A673 (cell line): ENCODE measurements around the gene SDHA. TPM values are rescaled to one million over a fixed set of nuclear protein-coding genes. Genes with fewer than 3 reads are reported as not detected.
"Not testable (repeated sequence)": the region's sequence is repeated elsewhere in the genome, so short reads cannot be mapped to it uniquely, and the experiment has no call there.

Experiments
- BruUV-seq: library from RNA; stranded (reverse); fragments of 400-500 nt; replicated peaks from 2 replicates; lab custom pipeline; 2021; lab: Mats Ljungman, UMichigan
- CTCF ChIA-PET: fragments of 300-600 bp; sonication (Branson Sonifier 250); formaldehyde crosslinking; loops from one replicate; lab custom pipeline; 2022; ENCODE audit warnings: antibody characterized with exemption; lab: Charles Lee
- POLR2A ChIA-PET: fragments of 300-600 bp; sonication (Branson Sonifier 250); formaldehyde crosslinking; loops from one replicate; lab custom pipeline; 2022; ENCODE audit warnings: antibody characterized with exemption; ENCODE audit not compliant: low non-redundant PET; lab: Charles Lee
- DNase-seq: peaks from one replicate; pipeline ENCODE4 v3.0.0-alpha.2; 2015; ENCODE audit warnings: low spot score
- H3K27ac ChIP-seq: fragments of 200-600 bp; sonication (generic); 2 replicates; pipeline ENCODE4 v1.5.1; 2016; ENCODE audit warnings: mixed run types, low read depth, mild to moderate bottlenecking, mixed read lengths, antibody characterized with exemption, low read length; ENCODE audit not compliant: poor library complexity, severe bottlenecking
- H3K27me3 ChIP-seq: fragments of 200-600 bp; sonication (generic); replicated peaks from 2 replicates; pipeline ENCODE4 v1.6.1; 2017; ENCODE audit warnings: mixed run types, low read depth, mild to moderate bottlenecking, mixed read lengths, antibody characterized with exemption, low read length; ENCODE audit not compliant: insufficient read depth, poor library complexity
- H3K36me3 ChIP-seq: fragments of 200-600 bp; sonication (generic); 2 replicates; pipeline ENCODE4 v1.6.1; 2016; ENCODE audit warnings: mixed run types, mild to moderate bottlenecking, mixed read lengths, antibody characterized with exemption, low read length; ENCODE audit not compliant: insufficient read depth, poor library complexity, severe bottlenecking
- H3K4me1 ChIP-seq: fragments of 200-600 bp; sonication (generic); 2 replicates; pipeline ENCODE4 v1.6.1; 2017; ENCODE audit warnings: mixed run types, mild to moderate bottlenecking, mixed read lengths, antibody characterized with exemption, low read length; ENCODE audit not compliant: insufficient read depth, poor library complexity, severe bottlenecking
- H3K4me3 ChIP-seq: fragments of 200-600 bp; sonication (generic); 2 replicates; pipeline ENCODE4 v1.5.1; 2016; ENCODE audit warnings: low read depth, mixed run types, mild to moderate bottlenecking, mixed read lengths, low read length; ENCODE audit not compliant: poor library complexity, severe bottlenecking
- H3K9me3 ChIP-seq: fragments of 200-600 bp; sonication (generic); 2 replicates; pipeline ENCODE4 v1.6.1; 2016; ENCODE audit warnings: mixed run types, low read depth, mild to moderate bottlenecking, mixed read lengths, antibody characterized with exemption, low read length; ENCODE audit not compliant: poor library complexity, severe bottlenecking
- CTCF ChIP-seq: fragments of 300-800, 200-600 bp; sonication (generic); conservative IDR thresholded peaks from 2 replicates; pipeline ENCODE4 v1.5.1; 2017; ENCODE audit warnings: low read depth, mild to moderate bottlenecking, antibody characterized with exemption, low read length, moderate library complexity, mixed read lengths
- EZH2 ChIP-seq: fragments of 200-600 bp; sonication (generic); IDR thresholded peaks from 2 replicates; pipeline ENCODE4 v1.6.1; 2017; ENCODE audit warnings: borderline replicate concordance, low read depth, mild to moderate bottlenecking, mixed read lengths, antibody characterized with exemption, low read length; ENCODE audit not compliant: poor library complexity, severe bottlenecking
- intact Hi-C: fragments of 100-400 bp; cut with micrococcal nuclease; formaldehyde crosslinking; loops from one replicate; pipeline ENCODE4 v1.10.0; 2022; ENCODE audit not compliant: unreplicated experiment
- total RNA-seq: library from RNA; stranded (reverse); gene quantifications from 2 replicates; pipeline ENCODE4 v1.2.3, GENCODE V29; 2021

SDHA gene
- total RNA-seq, 1 experiment from 2014 or later = 132 TPM

GRCh38 chr5:197031-197430 lies 21.1 kb upstream of the SDHA start:
- intact Hi-C loops = not testable (repeated sequence)

GRCh38 chr5:197892-198489 lies 20.1 kb upstream of the SDHA start:
- Histone ChIP-seq H3K9me3 (no peaks in the 10 kb centered on the region), H3K4me1 (no peaks in the 10 kb centered on the region), H3K36me3 (no peaks in the 10 kb centered on the region), H3K4me3 (no peak overlapping the region), H3K27ac (no peak overlapping the region), H3K27me3 (no peaks in the 10 kb centered on the region)
- TF ChIP-seq CTCF (no peak), EZH2 (no peak)
- POLR2A ChIA-PET = no interaction called here
- intact Hi-C loops = no loop called here
- DNase-seq = no peak
- CTCF ChIA-PET = interaction anchor here (0.6 kb wide), 1 partner anchor 274 kb away, joined by 9 read pairs; no protein-coding TSS in a partner anchor
- no TSS peak for BruUV-seq

More at GRCh38 chr5:197031-197430, 21.1 kb upstream of the SDHA start:
- H3K4me1 ChIP-seq, H3K27me3 ChIP-seq, H3K9me3 ChIP-seq, H3K27ac ChIP-seq, CTCF ChIA-PET, POLR2A ChIA-PET, BruUV-seq, H3K4me3 ChIP-seq, H3K36me3 ChIP-seq: not testable (repeated sequence)
- peak; percentile 53 for DNase-seq
- 0 out of 2 replicates have a peak, but pooled peaks have one; percentile 12 for TF ChIP-seq CTCF

- intact Hi-C loops = no loop called here
- DNase-seq = no peak
- TF ChIP-seq EZH2 (no peak), CTCF (no peak)
- Histone ChIP-seq H3K9me3 (no peaks in the 10 kb centered on the region), H3K27ac (no peak overlapping the region), H3K4me1 (no peaks in the 10 kb centered on the region), H3K4me3 (no peak overlapping the region), H3K27me3 (no peaks in the 10 kb centered on the region), H3K36me3 (no peaks in the 10 kb centered on the region)
- POLR2A ChIA-PET = no interaction called here
- CTCF ChIA-PET = interaction anchor here (0.6 kb wide), 1 partner anchor 273 kb away, joined by 9 read pairs; no protein-coding TSS in a partner anchor
- BruUV-seq = no TSS peak
Measured at GRCh38 chr5:198516-199196, 19.5 kb upstream of the SDHA start.
